Nephron progenitor cell (in vitro differentiated cells): ENCODE data around the gene BCL11A.
A peak's percentile ranks its signal among the peaks of the same experiment; 100 is the strongest.

Source experiments
- DNase-seq: peaks from one replicate; pipeline ENCODE4 v3.0.0; 2021
- H3K27ac Mint-ChIP-seq: 2 replicates; pipeline ENCODE4 v1.8.0; 2021; ENCODE audit warnings: mild to moderate bottlenecking, moderate library complexity, mixed read lengths
- H3K27me3 Mint-ChIP-seq: 2 replicates; pipeline ENCODE4 v1.8.0; 2021; ENCODE audit warnings: mild to moderate bottlenecking, low read depth, mixed read lengths; ENCODE audit not compliant: poor library complexity
- H3K36me3 Mint-ChIP-seq: 2 replicates; pipeline ENCODE4 v1.8.0; 2021; ENCODE audit warnings: low read depth, mixed read lengths
- H3K4me1 Mint-ChIP-seq: 2 replicates; pipeline ENCODE4 v1.8.0; 2021; ENCODE audit warnings: mixed read lengths
- H3K4me3 Mint-ChIP-seq: 2 replicates; pipeline ENCODE4 v1.8.0; 2021; ENCODE audit warnings: mild to moderate bottlenecking, moderate library complexity, mixed read lengths
- H3K9me3 Mint-ChIP-seq: 2 replicates; pipeline ENCODE4 v1.8.0; 2021; ENCODE audit warnings: mild to moderate bottlenecking, moderate library complexity, mixed read lengths
- TF ChIP-seq, protein P1 (sequence below): fragments of 200-600 bp; sonication (generic); IDR thresholded peaks from 2 replicates; pipeline ENCODE4 v1.5.0; 2021; ENCODE audit warnings: antibody characterized with exemption

Gene BCL11A

DNA sequence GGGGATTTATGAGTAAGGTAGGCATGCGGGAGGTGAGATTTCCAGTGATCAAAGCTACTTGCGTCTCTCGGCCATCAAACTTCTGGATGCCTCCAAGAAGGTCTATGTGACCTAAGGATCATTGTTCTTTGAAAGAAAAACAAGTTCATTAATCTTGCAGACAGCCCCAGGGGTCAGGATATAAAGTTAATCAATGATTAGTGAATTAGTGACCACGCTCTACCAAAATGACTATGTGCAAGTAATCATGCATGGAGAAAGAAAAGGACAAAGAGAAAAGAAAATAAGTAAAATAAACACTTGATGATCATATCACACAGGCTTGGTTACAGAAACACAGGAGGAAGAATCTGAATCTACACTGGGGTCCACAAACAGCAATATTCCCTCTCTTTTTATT, 42.5 kb upstream of the BCL11A start:
- Mint-ChIP-seq H3K4me1 (peaks cover 9% of the 10 kb centered on the region), H3K4me3 (no peak overlapping the region), H3K27ac (no peak overlapping the region), H3K36me3 (peaks cover 5% of the 10 kb centered on the region), H3K27me3 (peaks cover 26% of the 10 kb centered on the region), H3K9me3 (peaks cover 59% of the 10 kb centered on the region)
- no peak for DNase-seq
- TF ChIP-seq, protein P1, sequence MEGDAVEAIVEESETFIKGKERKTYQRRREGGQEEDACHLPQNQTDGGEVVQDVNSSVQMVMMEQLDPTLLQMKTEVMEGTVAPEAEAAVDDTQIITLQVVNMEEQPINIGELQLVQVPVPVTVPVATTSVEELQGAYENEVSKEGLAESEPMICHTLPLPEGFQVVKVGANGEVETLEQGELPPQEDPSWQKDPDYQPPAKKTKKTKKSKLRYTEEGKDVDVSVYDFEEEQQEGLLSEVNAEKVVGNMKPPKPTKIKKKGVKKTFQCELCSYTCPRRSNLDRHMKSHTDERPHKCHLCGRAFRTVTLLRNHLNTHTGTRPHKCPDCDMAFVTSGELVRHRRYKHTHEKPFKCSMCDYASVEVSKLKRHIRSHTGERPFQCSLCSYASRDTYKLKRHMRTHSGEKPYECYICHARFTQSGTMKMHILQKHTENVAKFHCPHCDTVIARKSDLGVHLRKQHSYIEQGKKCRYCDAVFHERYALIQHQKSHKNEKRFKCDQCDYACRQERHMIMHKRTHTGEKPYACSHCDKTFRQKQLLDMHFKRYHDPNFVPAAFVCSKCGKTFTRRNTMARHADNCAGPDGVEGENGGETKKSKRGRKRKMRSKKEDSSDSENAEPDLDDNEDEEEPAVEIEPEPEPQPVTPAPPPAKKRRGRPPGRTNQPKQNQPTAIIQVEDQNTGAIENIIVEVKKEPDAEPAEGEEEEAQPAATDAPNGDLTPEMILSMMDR, result no peak

DNA sequence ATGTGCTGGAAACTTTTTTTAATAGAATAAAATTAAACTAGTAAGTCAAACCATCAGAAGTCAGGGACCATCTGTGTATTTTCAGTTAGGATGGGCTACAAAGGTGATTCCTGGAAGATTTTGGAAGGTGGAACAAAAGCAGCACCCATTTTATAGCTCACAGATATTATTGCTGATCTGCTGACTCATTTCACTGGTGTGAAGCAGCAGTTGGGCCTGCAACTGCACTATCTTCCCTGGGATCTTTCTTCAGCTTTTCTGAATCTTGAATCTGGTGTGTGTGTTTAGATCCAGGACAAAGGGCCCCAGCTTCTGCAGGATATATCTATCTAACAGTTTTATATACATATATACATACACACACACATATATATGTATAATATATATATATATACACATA, 35.6 kb upstream of the BCL11A start:
- DNase-seq, result no peak
- H3K4me3 Mint-ChIP-seq, result no peak overlapping the region
- H3K9me3 Mint-ChIP-seq, result peaks cover 31% of the 10 kb centered on the region
- H3K36me3 Mint-ChIP-seq, result peaks cover 5% of the 10 kb centered on the region
- peaks cover 14% of the 10 kb centered on the region for H3K27me3 Mint-ChIP-seq
- TF ChIP-seq, protein P1, result no peak
- H3K27ac Mint-ChIP-seq, result no peak overlapping the region
- H3K4me1 Mint-ChIP-seq, result no peaks in the 10 kb centered on the region

DNA sequence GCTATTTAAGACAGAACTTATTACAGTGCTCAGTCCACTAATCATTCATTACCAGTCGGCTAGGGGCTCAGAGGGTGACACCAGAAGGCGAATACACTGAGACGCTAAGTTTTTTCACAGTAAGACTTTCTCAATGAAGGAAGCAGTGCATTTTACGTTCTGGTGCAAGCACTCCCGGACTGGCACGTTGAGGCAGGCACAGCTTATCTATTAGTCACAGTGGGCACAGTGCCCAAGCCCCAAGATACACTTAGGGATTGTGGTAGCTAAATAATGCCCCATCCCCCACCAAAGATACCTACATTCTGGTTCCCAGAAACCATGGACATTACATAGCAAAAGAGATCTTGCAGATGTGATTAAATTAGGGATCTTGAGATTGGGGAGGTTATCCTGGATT, 32.6 kb upstream of the BCL11A start:
- no peak for DNase-seq
- Mint-ChIP-seq H3K9me3 (peaks cover 4% of the 10 kb centered on the region), H3K27ac (no peak overlapping the region), H3K4me3 (no peak overlapping the region), H3K36me3 (no peaks in the 10 kb centered on the region), H3K27me3 (peaks cover 29% of the 10 kb centered on the region), H3K4me1 (no peaks in the 10 kb centered on the region)
- TF ChIP-seq, protein P1, result no peak

DNA sequence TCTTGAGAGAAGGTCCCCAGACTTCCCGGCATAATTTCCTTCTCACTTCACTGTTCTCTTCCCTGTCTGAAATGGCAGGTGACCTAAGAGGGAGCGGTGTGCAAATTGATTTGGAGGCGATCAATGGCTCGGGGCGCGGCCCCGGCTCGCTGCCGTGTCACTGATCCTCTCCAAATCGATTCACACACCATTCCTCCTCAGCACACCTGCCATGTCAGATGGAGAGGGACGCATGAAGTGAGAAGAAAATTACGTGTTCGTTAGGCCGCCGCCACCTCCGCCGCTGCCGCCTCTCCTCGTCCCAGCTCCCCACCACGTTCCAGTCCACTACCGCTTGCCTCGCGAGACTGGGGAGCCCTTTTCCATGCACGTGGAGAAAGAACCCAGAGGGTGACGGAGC, 31.8 kb upstream of the BCL11A start:
- TF ChIP-seq, protein P1, result no peak
- Mint-ChIP-seq H3K4me1 (no peaks in the 10 kb centered on the region), H3K27me3 (peaks cover 37% of the 10 kb centered on the region), H3K9me3 (no peaks in the 10 kb centered on the region), H3K4me3 (no peak overlapping the region), H3K27ac (no peak overlapping the region), H3K36me3 (no peaks in the 10 kb centered on the region)
- no peak for DNase-seq

DNA sequence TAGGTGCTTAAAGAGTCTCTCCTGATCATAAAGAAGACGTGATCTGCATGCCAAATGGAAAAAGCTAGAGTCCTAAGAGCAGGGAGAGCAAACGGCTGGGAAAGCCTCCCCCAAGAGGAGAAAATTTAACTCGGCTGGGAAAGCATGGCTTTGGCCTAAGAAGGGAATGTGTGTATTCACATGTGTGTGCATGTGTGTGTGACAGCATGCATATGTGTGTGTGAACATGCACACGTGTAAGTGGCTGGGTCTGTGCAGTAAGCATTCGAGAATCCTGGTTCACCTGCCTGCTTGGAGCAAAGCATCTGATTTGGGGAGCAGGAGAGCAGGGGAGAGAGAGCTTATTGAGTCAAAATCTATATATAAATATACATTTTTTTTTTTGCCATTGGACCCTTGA, 30.1 kb upstream of the BCL11A start:
- DNase-seq, result no peak
- H3K4me1 Mint-ChIP-seq, result no peaks in the 10 kb centered on the region
- H3K36me3 Mint-ChIP-seq, result no peaks in the 10 kb centered on the region
- no peaks in the 10 kb centered on the region for H3K9me3 Mint-ChIP-seq
- H3K27ac Mint-ChIP-seq, result no peak overlapping the region
- peaks cover 53% of the 10 kb centered on the region for H3K27me3 Mint-ChIP-seq
- TF ChIP-seq, protein P1, result no peak
- no peak overlapping the region for H3K4me3 Mint-ChIP-seq

DNA sequence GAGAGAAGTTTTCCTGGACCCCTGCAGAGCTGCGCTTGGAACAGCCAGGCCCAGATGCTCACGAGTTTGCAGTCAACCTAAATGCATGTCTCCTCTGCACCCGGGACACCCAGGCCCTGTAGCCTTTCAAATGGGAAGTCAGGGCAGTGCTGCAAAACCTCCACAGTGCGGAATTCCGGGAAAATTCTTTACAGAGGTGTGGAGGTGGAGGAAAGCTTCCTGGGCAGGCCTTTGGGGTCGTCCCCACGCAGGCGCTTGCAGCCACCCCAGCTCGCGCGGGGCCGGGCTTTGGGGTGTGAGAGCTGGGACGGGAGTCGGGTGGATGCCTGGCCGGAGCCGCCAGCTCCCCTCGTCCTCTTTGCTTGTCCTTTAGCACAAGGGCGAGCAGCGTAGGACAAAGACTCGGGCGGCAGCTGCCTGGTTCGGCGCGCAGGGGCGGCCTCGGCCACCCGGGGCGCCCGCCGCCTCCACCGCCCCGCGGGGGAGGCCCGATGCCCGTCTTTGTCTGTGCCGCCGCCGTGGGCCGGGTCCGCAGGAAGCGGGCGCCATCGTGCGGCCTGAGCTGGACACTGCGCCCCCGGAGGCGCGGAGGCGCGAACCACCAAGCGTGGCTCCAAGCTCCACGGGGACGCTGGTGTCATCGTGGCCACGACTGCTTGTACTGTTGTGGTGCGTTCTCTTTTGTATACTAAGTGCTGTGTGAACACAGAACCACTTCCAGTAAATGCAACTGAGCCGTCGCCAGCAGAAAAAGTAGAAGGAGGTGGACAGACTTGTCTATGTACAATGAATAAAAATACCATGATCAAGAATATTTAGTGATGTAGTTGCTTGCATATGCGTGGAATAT, 28.2 kb upstream of the BCL11A start:
- peaks cover 61% of the 10 kb centered on the region for H3K27me3 Mint-ChIP-seq

More for the DNA sequence above, 28.2 kb upstream of the BCL11A start:
- peak; percentile 90 for DNase-seq
- no peaks in the 10 kb centered on the region for H3K9me3 Mint-ChIP-seq
- H3K4me3 Mint-ChIP-seq, result peak overlapping the region; percentile 77
- H3K4me1 Mint-ChIP-seq, result no peaks in the 10 kb centered on the region
- TF ChIP-seq, protein P1, result peak; percentile 96
- H3K27ac Mint-ChIP-seq, result no peak overlapping the region
- H3K36me3 Mint-ChIP-seq, result no peaks in the 10 kb centered on the region
